T47D (cell line): ENCODE results near the gene CBL.
"Not testable (repeated sequence)": the region's sequence is repeated elsewhere in the genome, so short reads cannot be mapped to it uniquely, and the experiment has no call there.

Source experiments
- DNase-seq, 2 experiments: peaks; one replicate each; pipeline versions ENCODE4 v3.0.0 to v3.0.0-alpha.2; 2011 to 2012; ENCODE audit warnings: low read depth in 1 of 2, low spot score in 1 of 2
- JUND ChIP-seq: IDR thresholded peaks from 2 replicates; pipeline ENCODE4 v1.6.1; 2012; ENCODE audit warnings: low read depth
- in situ Hi-C: cut with HindIII; loops from 2 replicates; pipeline ENCODE4 v1.10.0; 2016; ENCODE audit warnings: low sequenced_read_pairs, low pct_unique_long_range_greater_than_20kb

The CBL gene

DNA sequence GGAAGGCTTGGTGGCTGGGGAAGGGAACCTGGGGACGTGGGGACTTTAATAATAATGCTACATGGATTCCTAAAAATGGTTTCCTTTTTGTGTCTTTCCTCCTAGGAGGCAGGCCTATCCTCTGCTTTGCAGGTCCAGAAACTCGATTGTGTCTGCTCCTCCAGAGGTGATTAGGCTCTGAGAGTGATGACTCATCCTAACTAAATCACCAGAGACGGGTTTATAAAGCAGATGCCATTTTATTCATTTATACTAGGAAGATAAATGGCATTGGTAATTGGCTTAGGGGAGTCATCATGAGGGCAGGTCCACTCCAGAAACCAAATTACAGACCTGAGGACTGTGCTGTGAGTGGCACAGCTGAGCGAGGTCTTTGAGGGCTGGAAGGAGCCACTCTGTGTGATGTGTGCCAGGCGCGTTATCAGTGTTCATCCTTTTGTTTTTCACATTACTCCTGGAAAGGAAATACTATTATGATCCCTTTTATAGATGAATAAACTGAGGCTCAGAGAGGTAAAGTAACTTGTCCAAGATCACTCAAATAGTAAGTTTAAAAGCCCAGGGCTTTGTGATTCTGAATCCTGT, 30.6 kb upstream of the CBL start:
- DNase-seq = no peak
- TF ChIP-seq JUND = no peak
- in situ Hi-C loops = no loop called here

- TF ChIP-seq JUND = no peak
- in situ Hi-C loops = no loop called here
- DNase-seq = no peak
Observed at GRCh38 chr11:119178166-119178680, 27.9 kb upstream of the CBL start.

DNA sequence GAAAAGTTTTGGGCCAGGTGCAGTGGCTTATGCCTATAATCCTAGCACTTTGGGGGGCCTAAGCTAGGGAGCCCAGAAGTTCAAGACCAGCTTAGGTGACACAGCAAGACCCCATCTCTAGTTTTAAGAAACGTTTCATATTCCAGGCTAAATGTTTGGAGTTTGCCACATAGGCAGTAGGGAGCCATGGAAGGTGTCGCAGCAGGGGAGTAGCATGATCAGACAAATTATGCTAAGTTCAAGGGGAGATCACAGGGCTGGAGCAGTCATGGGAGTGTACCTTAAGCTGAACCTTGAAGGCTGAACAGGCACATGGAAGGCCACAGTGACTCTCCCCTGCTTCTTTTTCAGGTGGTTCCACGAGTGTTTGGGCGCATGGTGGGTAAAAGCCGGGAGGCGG, 26.8 kb upstream of the CBL start:
- no peak for TF ChIP-seq JUND
- no peak for DNase-seq
- in situ Hi-C loops = no loop called here

DNA sequence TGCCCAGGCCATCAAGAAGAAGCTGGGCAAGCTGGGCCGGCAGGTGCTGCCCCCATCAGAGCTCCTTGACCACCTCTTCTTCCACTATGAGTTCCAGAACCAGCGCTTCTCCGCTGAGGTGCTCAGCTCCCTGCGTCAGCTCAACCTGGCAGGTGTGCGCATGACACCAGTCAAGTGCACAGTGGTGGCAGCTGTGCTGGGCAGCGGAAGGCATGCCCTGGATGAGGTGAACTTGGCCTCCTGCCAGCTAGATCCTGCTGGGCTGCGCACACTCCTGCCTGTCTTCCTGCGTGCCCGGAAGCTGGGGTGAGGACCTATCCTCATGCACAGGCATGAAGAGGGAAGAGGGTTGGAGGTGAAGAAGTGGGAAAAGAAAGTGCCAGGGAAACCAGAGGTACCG, 26.2 kb upstream of the CBL start:
- no peak for TF ChIP-seq JUND

DNA sequence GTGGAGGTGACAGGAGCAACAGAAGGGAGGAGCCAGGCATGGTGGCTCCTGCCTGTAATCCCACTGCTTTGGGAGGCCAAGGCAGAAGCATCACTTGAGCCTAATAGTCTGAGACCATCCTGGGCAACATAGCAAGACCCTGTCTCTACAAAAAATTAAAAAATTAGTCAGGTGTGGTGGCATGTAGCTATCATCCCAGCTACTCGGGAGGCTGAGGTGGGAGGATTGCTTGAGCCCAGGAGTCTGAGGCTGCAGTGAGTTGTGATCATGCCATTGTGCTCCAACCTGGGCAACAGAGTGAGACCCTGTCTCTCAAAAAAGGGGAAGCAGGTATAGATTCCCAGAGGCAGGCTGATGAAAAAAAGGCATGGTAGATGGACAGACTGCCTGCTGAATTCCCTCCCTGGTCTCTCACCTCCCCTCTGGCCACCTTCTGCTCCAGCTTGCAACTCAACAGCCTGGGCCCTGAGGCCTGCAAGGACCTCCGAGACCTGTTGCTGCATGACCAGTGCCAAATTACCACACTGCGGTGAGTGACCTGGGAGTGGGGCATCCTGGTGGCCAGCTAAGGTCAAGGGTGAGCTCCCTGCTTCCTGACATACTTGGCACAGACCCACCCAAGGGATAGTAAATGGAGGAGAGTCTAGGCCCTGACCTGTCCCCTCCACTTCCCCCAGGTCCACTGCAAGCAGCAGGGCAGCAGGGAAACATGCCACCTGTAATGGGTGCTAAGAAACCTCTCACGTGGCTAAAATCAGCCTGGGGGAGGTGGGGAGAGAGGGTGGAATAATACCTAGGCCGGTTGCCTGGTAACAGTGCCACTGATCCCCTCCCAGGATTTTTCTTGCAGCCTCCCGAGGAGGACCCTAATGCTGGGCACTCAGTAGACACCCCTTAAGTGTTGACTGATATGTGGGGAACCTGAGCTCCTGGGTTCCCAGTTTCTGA, 25.1 kb upstream of the CBL start:
- TF ChIP-seq JUND = no peak
- in situ Hi-C loops = no loop called here
- no peak for DNase-seq

More for the DNA sequence above, 26.2 kb upstream of the CBL start:
- no peak for DNase-seq
- in situ Hi-C loops = no loop called here

DNA sequence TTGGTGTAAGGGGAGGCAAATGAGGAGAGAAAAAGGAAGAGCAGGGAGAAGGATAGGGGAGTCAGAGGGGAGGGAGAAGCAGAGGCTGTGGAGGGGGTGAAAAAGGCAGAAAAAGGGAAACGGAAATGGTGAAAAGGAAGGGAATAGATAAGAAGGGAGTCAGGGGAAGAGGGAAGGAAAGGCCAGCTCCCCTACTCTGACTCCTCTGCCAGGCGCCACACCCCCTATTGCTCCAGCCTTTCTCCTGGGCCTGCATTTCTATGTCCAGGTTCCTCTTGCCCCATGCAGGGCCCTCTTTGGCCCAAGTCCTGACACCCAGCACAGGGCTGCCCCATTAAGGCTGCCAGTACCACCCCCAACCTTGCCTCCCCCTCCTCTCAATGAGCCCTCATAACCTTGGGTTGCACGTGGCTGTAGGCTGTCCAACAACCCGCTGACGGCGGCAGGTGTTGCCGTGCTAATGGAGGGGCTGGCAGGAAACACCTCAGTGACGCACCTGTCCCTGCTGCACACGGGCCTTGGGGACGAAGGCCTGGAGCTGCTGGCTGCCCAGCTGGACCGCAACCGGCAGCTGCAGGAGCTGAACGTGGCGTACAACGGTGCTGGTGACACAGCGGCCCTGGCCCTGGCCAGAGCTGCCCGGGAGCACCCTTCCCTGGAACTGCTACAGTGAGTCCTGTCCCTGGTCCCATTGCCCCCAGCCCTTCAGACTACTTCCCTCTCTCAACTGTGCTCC, 24.3 kb upstream of the CBL start:
- no peak for DNase-seq
- in situ Hi-C loops = no loop called here
- TF ChIP-seq JUND = no peak

DNA sequence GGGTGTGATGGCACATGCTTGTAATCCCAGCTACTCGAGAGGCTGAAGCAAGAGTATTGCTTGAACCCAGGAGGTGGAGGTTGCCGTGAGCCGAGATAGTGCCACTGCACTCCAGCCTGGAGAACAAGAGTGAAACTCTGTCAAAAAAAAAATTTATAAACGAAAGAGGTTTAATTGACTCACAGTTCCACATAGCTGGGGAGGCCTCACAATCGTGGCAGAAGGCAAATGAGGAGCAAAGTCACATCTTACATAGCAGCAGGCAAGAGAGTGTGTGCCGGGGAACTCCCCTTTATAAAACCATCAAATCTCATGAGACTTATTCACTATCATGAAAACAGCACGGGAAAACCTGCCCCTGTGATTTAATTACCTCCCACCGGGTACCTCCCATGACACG, 21.7 kb upstream of the CBL start:
- DNase-seq, in situ Hi-C loops: not testable (repeated sequence)

GRCh38 chr11:119185981-119186634, 20.0 kb upstream of the CBL start:
- in situ Hi-C loops = no loop called here
- no peak for DNase-seq
- no peak for TF ChIP-seq JUND

- no peak for TF ChIP-seq JUND
- in situ Hi-C loops = no loop called here
- no peak for DNase-seq
Observed at GRCh38 chr11:119187123-119187892, 18.8 kb upstream of the CBL start.

GRCh38 chr11:119188067-119188466, 18.1 kb upstream of the CBL start:
- DNase-seq = no peak
- TF ChIP-seq JUND = no peak
- in situ Hi-C loops = no loop called here

- no peak for DNase-seq
- in situ Hi-C loops = no loop called here
- TF ChIP-seq JUND = no peak
Observed at GRCh38 chr11:119188887-119189286, 17.3 kb upstream of the CBL start.

GRCh38 chr11:119189393-119189792, 16.7 kb upstream of the CBL start:
- no peak for DNase-seq
- in situ Hi-C loops = no loop called here
- no peak for TF ChIP-seq JUND
